ENCODE data around the gene MOGAT1. TPM values are rescaled to one million over a fixed set of nuclear protein-coding genes. Genes with fewer than 3 reads are reported as not detected.

The MOGAT1 gene
- polyA plus RNA-seq, 3 donors: 0.11 TPM; not detected in 2

GRCh38 chr2:222739939-222740338, 68.5 kb downstream of the MOGAT1 start:
- Mint-ChIP-seq H3K36me3 (no peaks in the 10 kb centered on the region), H3K27ac (peak overlapping the region in 6 of 7 donors; percentile 23 to 80 (median 68)), H3K4me3 (no peak overlapping the region), H3K27me3 (ENCODE audit: low read depth in 3 of 3) (peaks cover 3 to 8% (median 3%) of the 10 kb centered on the region in 3 donors), H3K4me1 (peaks cover 55% of the 10 kb centered on the region), H3K9me3 (peaks cover 0 to 8% (median 6%) of the 10 kb centered on the region in 7 donors)
- H4K20me1 ChIP-seq (ENCODE audit: insufficient read depth, low read length): no peaks in the 10 kb centered on the region
- H3K36me3 ChIP-seq (replicated peaks in 1 of 2; ENCODE audit: control insufficient read depth in 1 of 2, insufficient read depth in 2 of 2, low read length in 2 of 2): no peaks in the 10 kb centered on the region
- no peak overlapping the region for H3K27ac ChIP-seq (ENCODE audit: low read depth in 1 of 2, low read length in 2 of 2)
- intact Hi-C loops (cut with micrococcal nuclease): loop anchor here in 1 of 2 donors (10.0 kb wide), 1 partner anchor 55 kb away; no protein-coding TSS in a partner anchor
- H3K4me3 ChIP-seq (replicated peaks in 1 of 3; ENCODE audit: low read depth in 2 of 3, low read length in 3 of 3): no peak overlapping the region
- H2AFZ ChIP-seq (ENCODE audit: insufficient read depth, low read depth, low read length, poor library complexity, severe bottlenecking): no peak overlapping the region
- H3K9me3 ChIP-seq (replicated peaks in 1 of 2; ENCODE audit: control insufficient read depth in 1 of 2, insufficient read depth in 1 of 2, low read length in 2 of 2): no peaks in the 10 kb centered on the region
- H3K79me2 ChIP-seq (ENCODE audit: insufficient read depth, low read length): no peaks in the 10 kb centered on the region
- no CpG with 5 or more reads among the region's 4 CpGs for WGBS (ENCODE audit: insufficient coverage)
- H3K27me3 ChIP-seq (ENCODE audit: control insufficient read depth in 2 of 2, insufficient read depth in 2 of 2, low read length in 2 of 2): no peaks in the 10 kb centered on the region
- peak in 2 of 3 donors; percentile 14 to 40 for DNase-seq
- TF ChIP-seq CTCF (IDR thresholded peaks at IDR 0.05): no peak
- H3K9ac ChIP-seq (ENCODE audit: insufficient read depth, low read length, poor library complexity, severe bottlenecking): no peak overlapping the region
- H3K4me2 ChIP-seq (replicated peaks; ENCODE audit: extremely low read depth, low read length, poor library complexity, severe bottlenecking): no peak overlapping the region
- H3K4me1 ChIP-seq (ENCODE audit: control insufficient read depth in 1 of 2, insufficient read depth in 2 of 2, low read length in 2 of 2): peaks cover 43 to 50% of the 10 kb centered on the region in 2 donors

GRCh38 chr2:222743251-222743812, 71.9 kb downstream of the MOGAT1 start:
- Mint-ChIP-seq H3K4me3 (peak overlapping the region; percentile 18 to 73), H3K4me1 (peaks cover 40% of the 10 kb centered on the region), H3K27ac (peak overlapping the region in 4 of 7 donors; percentile 18 to 77 (median 58)), H3K27me3 (ENCODE audit: low read depth in 3 of 3) (peaks cover 1 to 8% (median 3%) of the 10 kb centered on the region in 3 donors), H3K36me3 (no peaks in the 10 kb centered on the region), H3K9me3 (peaks cover 0 to 8% (median 5%) of the 10 kb centered on the region in 7 donors)
- H3K4me3 ChIP-seq (replicated peaks in 1 of 3; ENCODE audit: low read depth in 2 of 3, low read length in 3 of 3): peak overlapping the region in 1 of 3 experiments; percentile 51
- intact Hi-C loops (cut with micrococcal nuclease): no loop called here
- peaks cover 43% of the 10 kb centered on the region in 2 donors for H3K4me1 ChIP-seq (ENCODE audit: control insufficient read depth in 1 of 2, insufficient read depth in 2 of 2, low read length in 2 of 2)
- no peak overlapping the region for H3K27ac ChIP-seq (ENCODE audit: low read depth in 1 of 2, low read length in 2 of 2)
- no peaks in the 10 kb centered on the region for H3K79me2 ChIP-seq (ENCODE audit: insufficient read depth, low read length)
- H3K4me2 ChIP-seq (replicated peaks; ENCODE audit: extremely low read depth, low read length, poor library complexity, severe bottlenecking): peak overlapping the region; percentile 45
- H3K27me3 ChIP-seq (ENCODE audit: control insufficient read depth in 2 of 2, insufficient read depth in 2 of 2, low read length in 2 of 2): no peaks in the 10 kb centered on the region
- no peaks in the 10 kb centered on the region for H3K36me3 ChIP-seq (replicated peaks in 1 of 2; ENCODE audit: control insufficient read depth in 1 of 2, insufficient read depth in 2 of 2, low read length in 2 of 2)
- H3K9ac ChIP-seq (ENCODE audit: insufficient read depth, low read length, poor library complexity, severe bottlenecking): no peak overlapping the region
- peak in 2 of 3 donors; percentile 40 to 61 for DNase-seq
- H3K9me3 ChIP-seq (replicated peaks in 1 of 2; ENCODE audit: control insufficient read depth in 1 of 2, insufficient read depth in 1 of 2, low read length in 2 of 2): no peaks in the 10 kb centered on the region
- 13% methylated on average over 3 of the region's 10 CpGs for WGBS (ENCODE audit: insufficient coverage)
- H4K20me1 ChIP-seq (ENCODE audit: insufficient read depth, low read length): no peaks in the 10 kb centered on the region
- H2AFZ ChIP-seq (ENCODE audit: insufficient read depth, low read depth, low read length, poor library complexity, severe bottlenecking): peak overlapping the region; percentile 63
- TF ChIP-seq CTCF (IDR thresholded peaks at IDR 0.05): no peak
